A549 treated with AZD9567 at 1 μM for 4 hours (cell line): ENCODE measurements around the gene CFDP1. TPM values are rescaled to one million over a fixed set of nuclear protein-coding genes. Genes with fewer than 3 reads are reported as not detected.

Experiments used
- total RNA-seq: library from RNA; stranded (reverse); fragments of 200-300 nt; extraction: Qiagen RNA extraction; gene quantifications from 5 replicates; pipeline ENCODE4 v1.2.3, GENCODE V29; 2022; ENCODE audit not compliant: insufficient read depth

The CFDP1 gene
- total RNA-seq = 53.9 to 76.5 TPM (median 61.0 TPM) in 5 replicates

GRCh38 chr16:75432828-75433731 lies at the start of gene CFDP1:
CFDP1 (minus strand) TSS chr16:75433503; CDS start chr16:75433352, 151 bp downstream.

GRCh38 chr16:75464122-75464918 lies 31.0 kb upstream of the CFDP1 start, which contains the start of gene TMEM170A:
TMEM170A (minus strand) TSS chr16:75464689; CDS start chr16:75464600, 89 bp downstream.

GRCh38 chr16:75251280-75252048 lies 181.8 kb downstream of the CFDP1 start, which contains the start of gene BCAR1:
BCAR1 (minus strand) TSS chr16:75251624; CDS start chr16:75251482, 142 bp downstream.

Other genes with a start within 250 kb of the CFDP1 start
- gene CTRB2, start 226.3 kb downstream of the CFDP1 start, total RNA-seq = 0.21 TPM in 1 of 5 replicates, not detected in the others
- not detected in 5 replicates for gene CTRB1, start 214.5 kb downstream of the CFDP1 start, total RNA-seq
- 83.2 to 112 TPM (median 109 TPM) in 5 replicates for gene BCAR1, start 181.9 kb downstream of the CFDP1 start, total RNA-seq
- gene TMEM170A, start 31.2 kb upstream of the CFDP1 start, total RNA-seq = 15.2 to 18.3 TPM (median 16.9 TPM) in 5 replicates
- 0.12 to 0.20 TPM (median 0.14 TPM) in 4 of 5 replicates, not detected in the other for gene CHST6, start 61.9 kb upstream of the CFDP1 start, total RNA-seq
- 0.03 to 0.18 TPM (median 0.03 TPM) in 3 of 5 replicates, not detected in the others for gene CHST5, start 102.6 kb upstream of the CFDP1 start, total RNA-seq
- 9.4 to 12.9 TPM (median 10.5 TPM) in 5 replicates for gene TMEM231, start 122.7 kb upstream of the CFDP1 start, total RNA-seq
- gene GABARAPL2, start 132.9 kb upstream of the CFDP1 start, total RNA-seq = 76.4 to 95.7 TPM (median 90.8 TPM) in 5 replicates
- gene ADAT1, start 189.8 kb upstream of the CFDP1 start, total RNA-seq = 28.4 to 40.0 TPM (median 39.5 TPM) in 5 replicates
- gene KARS1, start 214.2 kb upstream of the CFDP1 start, total RNA-seq = 155 to 203 TPM (median 165 TPM) in 5 replicates
- gene TERF2IP, start 214.3 kb upstream of the CFDP1 start, total RNA-seq = 45.4 to 51.7 TPM (median 47.7 TPM) in 5 replicates
- gene CPHXL2, start 243.5 kb upstream of the CFDP1 start, total RNA-seq = not detected in 5 replicates